Suppressor macrophage treated with lipopolysaccharide for 4 hours (primary cell): ENCODE results near the gene SKAP1.
"Not testable (repeated sequence)": the region's sequence is repeated elsewhere in the genome, so short reads cannot be mapped to it uniquely, and the experiment has no call there.

Experiments used
- DNase-seq: peaks from one replicate; pipeline ENCODE4 v3.0.0-alpha.2; 2020

SKAP1 gene

GRCh38 chr17:48202959-48203358 is 227.1 kb downstream of the SKAP1 start:
- no peak for DNase-seq

- DNase-seq, result peak; percentile 24
Measured at GRCh38 chr17:48198950-48199541, 231.0 kb downstream of the SKAP1 start.

GRCh38 chr17:48195910-48196309 is 234.1 kb downstream of the SKAP1 start:
- DNase-seq, result no peak

- no peak for DNase-seq
Measured at GRCh38 chr17:48194097-48194550, 235.9 kb downstream of the SKAP1 start.

- DNase-seq, result no peak
Measured at GRCh38 chr17:48192321-48192731, 237.7 kb downstream of the SKAP1 start.

GRCh38 chr17:48191362-48191761 is 238.7 kb downstream of the SKAP1 start:
- DNase-seq, result no peak

GRCh38 chr17:48190871-48191270 is 239.1 kb downstream of the SKAP1 start:
- no peak for DNase-seq

- no peak for DNase-seq
Measured at GRCh38 chr17:48187872-48188608, 242.0 kb downstream of the SKAP1 start.

GRCh38 chr17:48186317-48186716 is 243.7 kb downstream of the SKAP1 start:
- DNase-seq, result not testable (repeated sequence)

- no peak for DNase-seq
Measured at GRCh38 chr17:48184721-48185120, 245.3 kb downstream of the SKAP1 start.

- no peak for DNase-seq
Measured at GRCh38 chr17:48181653-48182052, 248.4 kb downstream of the SKAP1 start.

- DNase-seq, result no peak
Measured at GRCh38 chr17:48180842-48181629, 249.0 kb downstream of the SKAP1 start.

GRCh38 chr17:48179071-48179945 is 250.7 kb downstream of the SKAP1 start:
- DNase-seq, result no peak

- DNase-seq, result no peak
Measured at GRCh38 chr17:48178317-48178716, 251.7 kb downstream of the SKAP1 start.

- no peak for DNase-seq
Measured at GRCh38 chr17:48177816-48178215, 252.2 kb downstream of the SKAP1 start.

- DNase-seq, result no peak
Measured at GRCh38 chr17:48176471-48176855, 253.6 kb downstream of the SKAP1 start.

GRCh38 chr17:48175692-48176470 is 254.1 kb downstream of the SKAP1 start:
- no peak for DNase-seq

GRCh38 chr17:48174833-48175523 is 255.0 kb downstream of the SKAP1 start:
- DNase-seq, result no peak

GRCh38 chr17:48173191-48173984 is 256.6 kb downstream of the SKAP1 start:
- no peak for DNase-seq

- DNase-seq, result no peak
Measured at GRCh38 chr17:48169926-48170325, 260.1 kb downstream of the SKAP1 start.
